GM23248 (cell line): ENCODE results near the gene AHRR.

Experiments
- EZH2 ChIP-seq: fragments of 200-600 bp; sonication (generic); IDR thresholded peaks from 2 replicates; pipeline ENCODE4 v1.6.1; 2018; ENCODE audit warnings: antibody characterized with exemption, mild to moderate bottlenecking; ENCODE audit not compliant: insufficient read depth, poor library complexity, severe bottlenecking
- EZH2phosphoT487 ChIP-seq: fragments of 200-600 bp; sonication (generic); IDR thresholded peaks from 2 replicates; pipeline ENCODE4 v1.6.1; 2018; ENCODE audit warnings: antibody characterized with exemption, moderate library complexity, mild to moderate bottlenecking, low read depth; ENCODE audit not compliant: insufficient read depth

GRCh38 chr5:447501-447900 lies 126.0 kb downstream of the AHRR start:
- TF ChIP-seq EZH2 = no peak
- no peak for TF ChIP-seq EZH2phosphoT487
